A673 (cell line): ENCODE results near the gene U2AF1L4.

ENCODE experiments used
- CTCF ChIP-seq: fragments of 300-800, 200-600 bp; sonication (generic); conservative IDR thresholded peaks from 2 replicates; pipeline ENCODE4 v1.5.1; 2017; ENCODE audit warnings: low read depth, mild to moderate bottlenecking, antibody characterized with exemption, low read length, moderate library complexity, mixed read lengths
- EZH2 ChIP-seq: fragments of 200-600 bp; sonication (generic); IDR thresholded peaks from 2 replicates; pipeline ENCODE4 v1.6.1; 2017; ENCODE audit warnings: borderline replicate concordance, low read depth, mild to moderate bottlenecking, mixed read lengths, antibody characterized with exemption, low read length; ENCODE audit not compliant: poor library complexity, severe bottlenecking

GRCh38 chr19:35702223-35703012 lies 42.8 kb downstream of the U2AF1L4 start:
- TF ChIP-seq CTCF (no peak), EZH2 (no peak)
